Tibial nerve (tissue), 3 donors: ENCODE measurements around the gene ZMYND11.

ENCODE experiments used
- POLR2A ChIP-seq, 2 donors: fragments of 450-650 bp; IDR thresholded peaks; one replicate each; pipeline ENCODE4 v1.6.1; 2017; ENCODE audit warnings: antibody characterized with exemption in 2 of 2, mild to moderate bottlenecking in 2 of 2, moderate library complexity in 2 of 2
- TF ChIP-seq, protein P1 (sequence below), 5 experiments: fragments of 200-600 bp in 3 of 5; fragments of 450-650 bp in 2 of 5; sonication (generic) in 3 of 5; IDR thresholded peaks; one replicate each; pipeline ENCODE4 v1.5.1; 2016 to 2019; ENCODE audit warnings: antibody characterized with exemption in 5 of 5, mild to moderate bottlenecking in 3 of 5, moderate library complexity in 2 of 5

DNA sequence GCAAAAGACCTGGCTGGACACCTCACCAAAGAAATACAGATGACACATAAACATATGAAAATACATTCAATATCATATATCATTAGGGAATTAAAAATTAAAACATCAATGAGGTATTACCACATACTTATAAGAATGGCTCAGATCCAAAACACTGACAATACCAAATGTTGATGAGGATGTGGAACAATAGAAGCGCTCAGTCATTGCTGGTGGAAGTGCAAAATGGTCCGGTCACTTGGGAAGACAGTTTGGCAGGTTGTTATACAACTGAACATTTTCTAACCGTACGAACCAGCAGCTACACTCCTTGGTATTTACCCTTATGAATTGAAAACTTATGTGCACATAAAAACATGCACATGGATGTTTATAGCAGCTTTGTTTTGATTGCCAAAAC lies 38.5 kb downstream of the ZMYND11 start:
- TF ChIP-seq, protein P1, sequence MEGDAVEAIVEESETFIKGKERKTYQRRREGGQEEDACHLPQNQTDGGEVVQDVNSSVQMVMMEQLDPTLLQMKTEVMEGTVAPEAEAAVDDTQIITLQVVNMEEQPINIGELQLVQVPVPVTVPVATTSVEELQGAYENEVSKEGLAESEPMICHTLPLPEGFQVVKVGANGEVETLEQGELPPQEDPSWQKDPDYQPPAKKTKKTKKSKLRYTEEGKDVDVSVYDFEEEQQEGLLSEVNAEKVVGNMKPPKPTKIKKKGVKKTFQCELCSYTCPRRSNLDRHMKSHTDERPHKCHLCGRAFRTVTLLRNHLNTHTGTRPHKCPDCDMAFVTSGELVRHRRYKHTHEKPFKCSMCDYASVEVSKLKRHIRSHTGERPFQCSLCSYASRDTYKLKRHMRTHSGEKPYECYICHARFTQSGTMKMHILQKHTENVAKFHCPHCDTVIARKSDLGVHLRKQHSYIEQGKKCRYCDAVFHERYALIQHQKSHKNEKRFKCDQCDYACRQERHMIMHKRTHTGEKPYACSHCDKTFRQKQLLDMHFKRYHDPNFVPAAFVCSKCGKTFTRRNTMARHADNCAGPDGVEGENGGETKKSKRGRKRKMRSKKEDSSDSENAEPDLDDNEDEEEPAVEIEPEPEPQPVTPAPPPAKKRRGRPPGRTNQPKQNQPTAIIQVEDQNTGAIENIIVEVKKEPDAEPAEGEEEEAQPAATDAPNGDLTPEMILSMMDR (IDR thresholded peaks at IDR 0.05) = no peak
- TF ChIP-seq POLR2A (IDR thresholded peaks at IDR 0.05) = no peak
